Heart right ventricle (tissue), 16 donors: ENCODE data around the gene NACAD. TPM values are rescaled to one million over a fixed set of nuclear protein-coding genes. Genes with fewer than 3 reads are reported as not detected.

Experiments used
- ATAC-seq, 8 donors: fragments of 200-7000 bp; cut with Tn5 transposase; one replicate each; pipeline ENCODE4 v1.9.1; 2020; ENCODE audit warnings: mild to moderate bottlenecking in 8 of 8, moderate library complexity in 8 of 8, moderate number of reproducible peaks in 1 of 8
- DNase-seq, 2 donors: peaks; one replicate each; pipeline ENCODE4 v3.0.0-alpha.2; 2020
- H3K27ac ChIP-seq, 10 donors: fragments of 200-600 bp; sonication (generic) in 2 of 10; one replicate each; pipeline versions ENCODE4 v1.5.0 to v1.8.0; 2020 to 2022; ENCODE audit warnings: mild to moderate bottlenecking in 3 of 10
- H3K27me3 ChIP-seq, 7 donors: fragments of 200-600 bp; one replicate each; pipeline ENCODE4 v1.8.0; 2021 to 2022; ENCODE audit warnings: mild to moderate bottlenecking in 2 of 7
- H3K36me3 ChIP-seq, 9 donors: fragments of 200-600 bp; sonication (generic) in 1 of 9; one replicate each; pipeline versions ENCODE4 v1.5.0 to v1.8.0; 2020 to 2022; ENCODE audit warnings: mild to moderate bottlenecking in 2 of 9
- H3K4me1 ChIP-seq, 9 donors: fragments of 200-600 bp; sonication (generic) in 1 of 9; one replicate each; pipeline versions ENCODE4 v1.5.0 to v1.8.0; 2020 to 2022; ENCODE audit warnings: mild to moderate bottlenecking in 4 of 9
- H3K4me3 ChIP-seq, 10 donors: fragments of 200-600 bp; sonication (generic) in 2 of 10; one replicate each; pipeline versions ENCODE4 v1.5.0 to v1.8.0; 2020 to 2022; ENCODE audit warnings: mild to moderate bottlenecking in 7 of 10, moderate library complexity in 2 of 10
- H3K9me3 ChIP-seq, 11 donors: fragments of 200-600 bp in 10 of 11; sonication (generic) in 2 of 11; one replicate each; pipeline versions ENCODE4 v1.5.0 to v1.8.0; 2013 to 2022; ENCODE audit warnings: mild to moderate bottlenecking in 2 of 11, control low read depth in 1 of 11, moderate library complexity in 1 of 11
- WGBS, 2 donors: extraction: QIAGEN DNeasy Blood & Tissue Kit; methylation state at CpG; one replicate each; pipeline ENCODE4 v1.1.7; 2013; ENCODE audit warnings: inconsistent platforms in 1 of 2; 5-methylcytosine and 5-hydroxymethylcytosine counted together
- intact Hi-C, 10 donors: fragments of 100-400 bp; cut with DNase I; formaldehyde crosslinking; loops; one replicate each; pipeline versions ENCODE4 v1.11.1 to v1.14.2; 2022
- polyA plus RNA-seq, 2 donors: library from polyadenylated mRNA; stranded (reverse); fragments of 200-250 nt; gene quantifications; one replicate each; pipeline ENCODE4 v1.2.3, GENCODE V29; 2013
- total RNA-seq, 10 donors: library from RNA; stranded (reverse); fragmentation: NEBNext Ultra II Directional in 3 of 10; extraction: Animal tissue kit (Norgen Biotek cat#: 25700) in 3 of 10; gene quantifications; one replicate each; pipeline versions ENCODE4 v1.2.1 to v1.2.4, GENCODE V29; 2021 to 2023
- TF ChIP-seq, protein P1 (sequence below), 9 donors: fragments of 200-600 bp; sonication (generic) in 2 of 9; IDR thresholded peaks; one replicate each; pipeline versions ENCODE4 v1.5.0 to v1.8.0; 2021 to 2022; ENCODE audit warnings: antibody characterized with exemption in 9 of 9, mild to moderate bottlenecking in 5 of 9, moderate library complexity in 1 of 9
- donor health status: Arrhythmogenic right ventricular cardiomyopathy.
- donor health status: ischemic (EF 13 %, LVEDD 7.1; RV severe dilation, severe dysfunction).
- donor health status: healthy with polysubstance abuse.
- donor health status: DM: no; HTN: yes; CAD: no.
- donor health status: DM: no; HTN: no; CAD: no.
- donor health status: ischemic (EF 25% LVEDD 6.9; RV normal size, moderate dysfunction).
- donor health status: ischemic (EF 25% LVEDD 5.7; RV mildly dilated, moderate dysfunction).
- donor health status: healthy.
- donor health status: DM: yes; HTN: yes; CAD: no.
- donor health status: Ischemic cardiomyopathy.
- donor health status: ischemic (EF 35%, LVEDD 5.7; RV mildly dilated, moderate dysfunction).
- donor health status: nonischemic (EF 11% LVEDD 7.7; RV severe dilation, severe dysfunction).
- donor health status: DM: yes; HTN: yes; CAD: no.
- donor health status: PGD.
- donor health status: ischemic (EF 29% LVEDD 5.4; RV normal size, mild dysfunction).
- donor health status: nonischemic (EF 23%, LVEDD 6.1; RV moderate dilation, normal function).

The NACAD gene
- total and polyA plus RNA-seq, 12 donors = 3.0 to 12.0 (median 4.7) TPM

DNA sequence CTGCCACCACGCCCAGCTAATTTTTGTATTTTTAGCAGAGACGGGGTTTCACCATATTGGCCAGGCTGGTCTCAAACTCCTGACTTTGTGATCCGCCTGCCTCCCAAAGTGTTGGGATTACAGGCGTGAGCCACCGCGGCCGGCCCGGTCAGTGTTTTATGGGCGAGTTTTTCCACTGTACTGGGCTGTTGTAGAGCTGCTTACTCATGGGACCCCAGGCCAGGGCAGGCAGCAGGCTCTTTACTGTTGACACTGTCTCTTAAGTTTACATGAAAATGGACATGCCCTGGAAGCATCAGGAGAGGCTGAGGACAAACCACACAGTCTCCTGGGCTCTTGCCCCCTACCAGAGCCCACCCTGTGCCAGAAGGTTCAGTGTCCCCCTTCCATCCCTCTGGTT lies 11.2 kb downstream of the NACAD start:
- Histone ChIP-seq H3K36me3 (peaks cover 0 to 55% (median 25%) of the 10 kb centered on the region in 9 donors), H3K27me3 (no peaks in the 10 kb centered on the region), H3K27ac (no peak overlapping the region), H3K9me3 (no peaks in the 10 kb centered on the region), H3K4me1 (peaks cover 0 to 12% (median 5%) of the 10 kb centered on the region in 9 donors), H3K4me3 (no peak overlapping the region)
- 86% methylated on average over 9 of the region's 9 CpGs for WGBS, 2 donors
- DNase-seq (no peak), ATAC-seq (no peak)
- TF ChIP-seq, protein P1, sequence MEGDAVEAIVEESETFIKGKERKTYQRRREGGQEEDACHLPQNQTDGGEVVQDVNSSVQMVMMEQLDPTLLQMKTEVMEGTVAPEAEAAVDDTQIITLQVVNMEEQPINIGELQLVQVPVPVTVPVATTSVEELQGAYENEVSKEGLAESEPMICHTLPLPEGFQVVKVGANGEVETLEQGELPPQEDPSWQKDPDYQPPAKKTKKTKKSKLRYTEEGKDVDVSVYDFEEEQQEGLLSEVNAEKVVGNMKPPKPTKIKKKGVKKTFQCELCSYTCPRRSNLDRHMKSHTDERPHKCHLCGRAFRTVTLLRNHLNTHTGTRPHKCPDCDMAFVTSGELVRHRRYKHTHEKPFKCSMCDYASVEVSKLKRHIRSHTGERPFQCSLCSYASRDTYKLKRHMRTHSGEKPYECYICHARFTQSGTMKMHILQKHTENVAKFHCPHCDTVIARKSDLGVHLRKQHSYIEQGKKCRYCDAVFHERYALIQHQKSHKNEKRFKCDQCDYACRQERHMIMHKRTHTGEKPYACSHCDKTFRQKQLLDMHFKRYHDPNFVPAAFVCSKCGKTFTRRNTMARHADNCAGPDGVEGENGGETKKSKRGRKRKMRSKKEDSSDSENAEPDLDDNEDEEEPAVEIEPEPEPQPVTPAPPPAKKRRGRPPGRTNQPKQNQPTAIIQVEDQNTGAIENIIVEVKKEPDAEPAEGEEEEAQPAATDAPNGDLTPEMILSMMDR (IDR thresholded peaks at IDR 0.05) = no peak
- intact Hi-C loops = loop anchor here in 1 of 10 donors (10.0 kb wide), 1 partner anchor 57 kb away; no protein-coding TSS in a partner anchor

DNA sequence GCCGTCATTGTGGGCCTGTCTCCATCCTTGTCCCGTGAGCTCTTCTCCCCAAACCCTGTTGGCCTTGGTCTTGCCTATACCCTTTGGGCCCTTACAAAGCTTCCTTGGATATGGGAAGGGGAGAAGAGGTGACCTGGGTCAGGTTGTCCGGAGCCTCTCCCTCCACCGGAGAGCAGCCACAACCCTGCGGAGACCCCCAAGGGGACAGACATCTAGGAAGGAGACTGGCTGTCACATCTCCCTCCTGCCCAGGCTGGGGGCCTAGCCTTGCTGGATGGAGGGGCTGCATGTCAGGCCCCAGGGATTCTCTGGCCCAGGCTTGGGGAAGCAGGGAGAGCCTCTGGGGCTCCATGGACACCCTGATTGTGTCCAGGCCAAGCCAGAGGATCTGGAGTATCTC lies 11.8 kb downstream of the NACAD start:
- TF ChIP-seq, protein P1 (IDR thresholded peaks at IDR 0.05) = no peak
- Histone ChIP-seq H3K4me1 (peaks cover 0 to 12% (median 3%) of the 10 kb centered on the region in 9 donors), H3K4me3 (no peak overlapping the region), H3K36me3 (peaks cover 0 to 61% (median 26%) of the 10 kb centered on the region in 9 donors), H3K27me3 (no peaks in the 10 kb centered on the region), H3K9me3 (no peaks in the 10 kb centered on the region), H3K27ac (no peak overlapping the region)
- WGBS, 2 donors = 90 to 96% methylated on average over 5 of the region's 5 CpGs
- intact Hi-C loops = loop anchor here in 2 of 10 donors (1.0 to 10.0 kb wide), 2 partner anchors 22 to 58 kb away; no protein-coding TSS in a partner anchor
- DNase-seq (no peak), ATAC-seq (no peak)

DNA sequence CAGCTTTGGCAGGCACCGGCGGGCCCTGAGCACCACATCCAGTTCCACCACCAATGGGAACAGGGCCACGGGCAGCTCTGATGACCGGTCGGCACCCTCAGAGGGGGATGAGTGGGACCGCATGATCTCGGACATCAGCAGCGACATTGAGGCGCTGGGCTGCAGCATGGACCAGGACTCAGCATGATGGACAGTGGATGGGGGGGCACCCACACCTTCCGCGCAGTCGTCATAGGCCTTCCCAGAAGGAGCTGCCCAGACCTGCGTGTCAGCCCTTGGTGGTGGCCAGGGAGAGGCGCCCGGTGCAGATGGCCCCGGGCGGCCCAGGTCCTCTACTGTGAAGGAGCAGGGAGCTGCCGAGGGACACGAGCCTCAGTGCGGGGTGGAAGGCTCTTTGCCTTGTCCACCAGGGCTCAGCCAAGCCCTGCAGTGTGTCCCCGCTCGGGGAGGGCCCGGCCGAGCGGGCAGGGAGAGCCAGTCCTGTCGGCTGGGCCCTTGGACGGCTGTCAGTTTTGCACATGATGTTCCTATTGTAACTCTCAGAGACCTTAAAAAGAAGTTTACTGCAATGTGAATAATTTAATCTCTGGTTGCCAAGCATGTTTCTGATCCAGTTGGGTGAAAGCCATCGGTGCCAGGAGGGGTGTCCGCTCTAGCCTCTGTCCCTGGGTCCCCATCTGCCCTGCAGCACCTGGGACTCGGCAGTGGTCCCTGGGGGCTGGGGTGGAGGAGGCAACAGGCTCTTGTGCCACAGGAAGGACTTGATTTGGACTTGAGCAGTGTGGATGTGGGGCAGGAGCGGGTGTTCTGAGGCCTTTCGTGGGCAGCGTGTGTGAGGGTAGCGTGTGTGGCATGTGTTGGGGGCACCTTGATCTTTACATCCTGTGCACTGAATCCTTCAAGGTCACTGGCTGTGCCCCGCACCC lies 12.6 kb downstream of the NACAD start:
- Histone ChIP-seq H3K27me3 (no peaks in the 10 kb centered on the region), H3K9me3 (no peaks in the 10 kb centered on the region), H3K27ac (no peak overlapping the region), H3K4me1 (peaks cover 0 to 12% (median 3%) of the 10 kb centered on the region in 9 donors), H3K4me3 (no peak overlapping the region), H3K36me3 (peaks cover 0 to 69% (median 34%) of the 10 kb centered on the region in 9 donors)
- intact Hi-C loops = loop anchor here in 2 of 10 donors (1.0 to 10.0 kb wide), 2 partner anchors 23 to 59 kb away; no protein-coding TSS in a partner anchor
- ATAC-seq = peak in 1 of 8 donors; percentile 5
- 93% methylated on average over 35 of the region's 35 CpGs for WGBS, 2 donors
- TF ChIP-seq, protein P1 (IDR thresholded peaks at IDR 0.05) = no peak
- no peak for DNase-seq

DNA sequence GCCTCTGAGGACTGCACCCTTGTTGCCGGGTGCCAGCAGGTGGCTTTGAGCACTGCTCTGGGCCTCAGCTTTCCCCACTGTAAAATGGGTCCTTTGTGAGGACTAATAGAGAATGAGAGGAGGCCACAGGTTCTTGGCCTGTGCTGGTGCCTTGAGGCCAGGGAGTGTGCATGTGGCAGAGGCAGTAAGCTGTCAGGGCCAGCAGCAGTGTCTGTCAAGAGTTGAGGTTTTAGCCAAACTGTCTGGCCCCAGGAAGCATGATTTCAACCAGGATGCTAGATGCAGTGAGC lies 13.5 kb downstream of the NACAD start:
- no peak for ATAC-seq
- Histone ChIP-seq H3K4me1 (peaks cover 0 to 12% (median 3%) of the 10 kb centered on the region in 9 donors), H3K27me3 (no peaks in the 10 kb centered on the region), H3K4me3 (no peak overlapping the region), H3K36me3 (peaks cover 0 to 77% (median 35%) of the 10 kb centered on the region in 9 donors), H3K27ac (no peak overlapping the region), H3K9me3 (no peaks in the 10 kb centered on the region)
- DNase-seq = no peak
- 88 to 93% methylated on average over 1 of the region's 1 CpG for WGBS, 2 donors
- intact Hi-C loops = loop anchor here in 1 of 10 donors (10.0 kb wide), 1 partner anchor 60 kb away; no protein-coding TSS in a partner anchor
- TF ChIP-seq, protein P1 (IDR thresholded peaks at IDR 0.05) = no peak
